GM20000 (cell line): ENCODE results near the gene SH3PXD2A.

Experiments used
- DNase-seq: peaks from one replicate; pipeline ENCODE4 v3.0.0; 2012; ENCODE audit warnings: low spot score
- TF ChIP-seq, protein P1 (sequence below): IDR thresholded peaks from 2 replicates; pipeline ENCODE4 v1.5.1; 2012; ENCODE audit warnings: mild to moderate bottlenecking, control low read depth; ENCODE audit errors: extremely low read depth, missing control alignments

Gene SH3PXD2A

DNA sequence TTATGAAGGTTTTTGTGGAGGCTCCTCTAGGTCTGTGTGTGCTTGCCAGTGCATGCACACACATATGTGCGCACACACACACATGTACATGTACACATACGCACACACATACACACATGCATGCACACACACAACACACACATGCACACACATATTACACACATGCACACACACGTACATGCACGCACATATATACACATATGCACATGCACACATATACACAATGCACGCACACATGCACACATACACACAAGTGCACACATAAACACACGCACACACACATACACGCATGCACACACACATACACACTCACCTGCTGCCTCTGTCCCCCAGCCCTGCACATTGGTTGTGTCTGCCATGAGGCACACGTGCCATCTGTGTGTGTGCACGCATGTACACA is 295.6 kb downstream of the SH3PXD2A start:
- no peak for DNase-seq
- TF ChIP-seq, protein P1, sequence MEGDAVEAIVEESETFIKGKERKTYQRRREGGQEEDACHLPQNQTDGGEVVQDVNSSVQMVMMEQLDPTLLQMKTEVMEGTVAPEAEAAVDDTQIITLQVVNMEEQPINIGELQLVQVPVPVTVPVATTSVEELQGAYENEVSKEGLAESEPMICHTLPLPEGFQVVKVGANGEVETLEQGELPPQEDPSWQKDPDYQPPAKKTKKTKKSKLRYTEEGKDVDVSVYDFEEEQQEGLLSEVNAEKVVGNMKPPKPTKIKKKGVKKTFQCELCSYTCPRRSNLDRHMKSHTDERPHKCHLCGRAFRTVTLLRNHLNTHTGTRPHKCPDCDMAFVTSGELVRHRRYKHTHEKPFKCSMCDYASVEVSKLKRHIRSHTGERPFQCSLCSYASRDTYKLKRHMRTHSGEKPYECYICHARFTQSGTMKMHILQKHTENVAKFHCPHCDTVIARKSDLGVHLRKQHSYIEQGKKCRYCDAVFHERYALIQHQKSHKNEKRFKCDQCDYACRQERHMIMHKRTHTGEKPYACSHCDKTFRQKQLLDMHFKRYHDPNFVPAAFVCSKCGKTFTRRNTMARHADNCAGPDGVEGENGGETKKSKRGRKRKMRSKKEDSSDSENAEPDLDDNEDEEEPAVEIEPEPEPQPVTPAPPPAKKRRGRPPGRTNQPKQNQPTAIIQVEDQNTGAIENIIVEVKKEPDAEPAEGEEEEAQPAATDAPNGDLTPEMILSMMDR: no peak

DNA sequence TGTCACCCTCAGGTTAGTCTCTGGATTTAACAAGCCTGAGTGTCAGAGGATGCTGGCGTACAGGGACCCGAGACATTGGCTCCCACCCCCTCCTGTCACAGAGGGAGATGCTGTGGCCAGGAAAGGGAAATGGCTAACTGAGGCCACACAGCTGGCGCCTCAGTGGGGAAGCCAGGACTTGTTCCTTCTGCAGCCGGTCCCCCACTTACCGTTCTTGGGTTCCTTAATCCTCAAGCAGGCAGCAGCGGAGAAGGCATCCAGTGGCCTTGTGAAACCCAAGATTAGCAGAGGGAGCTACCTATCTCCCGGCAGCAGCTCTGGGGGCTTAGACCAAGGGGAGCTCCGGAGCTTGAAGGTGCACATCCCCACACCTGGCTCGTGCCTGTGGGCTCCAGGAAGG is 296.5 kb downstream of the SH3PXD2A start:
- TF ChIP-seq, protein P1: no peak
- DNase-seq: no peak

DNA sequence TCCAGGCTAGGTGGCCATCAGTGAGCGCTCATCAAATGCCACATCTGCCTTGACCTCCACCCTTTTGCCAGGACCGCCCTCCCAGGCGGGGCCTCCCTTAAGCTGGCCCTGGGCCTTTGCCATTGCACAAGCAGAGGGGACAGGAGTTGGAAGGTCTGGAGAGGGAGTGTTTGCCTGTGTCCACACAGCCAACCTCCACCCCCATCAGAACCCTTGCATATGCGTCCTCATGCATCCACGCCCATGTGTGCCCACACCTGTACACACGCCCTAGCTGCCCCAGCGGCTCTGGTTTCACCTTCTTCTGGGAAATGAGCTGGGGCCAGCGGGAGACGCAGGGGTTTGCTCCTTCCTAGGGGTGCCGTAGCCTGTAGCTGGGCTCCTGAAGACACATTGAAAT is 297.9 kb downstream of the SH3PXD2A start:
- TF ChIP-seq, protein P1: no peak
- no peak for DNase-seq

DNA sequence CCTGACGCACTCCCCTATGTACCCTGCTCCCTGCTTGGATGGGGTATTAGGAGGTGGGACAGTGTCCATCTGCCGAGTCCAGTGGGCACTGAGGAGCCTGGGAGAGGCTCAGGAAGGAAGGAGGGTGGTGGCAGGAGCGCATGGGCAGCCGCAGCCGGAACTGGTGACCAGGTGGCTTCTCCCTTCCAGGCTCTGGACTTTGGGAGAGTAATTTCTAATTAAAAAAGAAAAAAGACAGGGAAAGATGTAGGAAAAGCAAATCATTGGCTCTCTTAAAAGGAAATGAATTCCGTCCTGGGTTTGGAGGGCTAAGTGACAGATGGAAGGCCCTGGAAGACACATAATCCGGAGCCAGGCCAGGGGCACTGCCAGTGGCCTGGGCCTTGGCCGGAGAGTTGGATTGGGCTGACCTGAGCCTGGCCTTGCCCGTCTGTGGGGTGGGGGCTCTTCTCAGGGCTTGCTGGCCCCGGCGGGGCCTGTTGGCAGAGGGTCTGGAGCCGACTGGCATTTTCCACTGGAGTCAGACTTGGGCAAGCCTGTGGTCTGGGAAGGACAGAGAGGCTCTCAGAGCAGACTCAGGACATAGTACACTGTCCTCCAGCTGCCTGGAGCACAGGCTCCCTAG is 298.9 kb downstream of the SH3PXD2A start:
- no peak for DNase-seq
- TF ChIP-seq, protein P1: no peak

DNA sequence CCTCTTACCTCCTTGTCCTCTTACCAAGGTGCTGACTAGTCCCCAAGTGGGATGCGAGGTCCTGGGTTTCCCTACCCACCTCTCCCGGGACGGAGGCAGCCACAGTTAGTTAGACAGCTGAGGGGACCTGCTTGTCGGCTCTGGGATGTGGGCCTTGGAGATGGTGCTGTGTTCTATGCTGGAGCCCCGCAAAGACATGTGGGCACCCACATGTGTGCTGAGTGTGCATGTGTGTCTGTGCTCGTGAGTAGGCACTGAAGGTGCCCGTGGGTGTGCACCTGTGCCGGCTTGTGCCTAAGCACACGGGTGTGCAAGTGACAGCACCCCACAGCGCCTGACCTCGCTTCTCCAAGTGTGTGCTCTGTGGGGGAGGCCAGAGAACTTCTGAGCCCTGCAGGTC is 299.7 kb downstream of the SH3PXD2A start:
- TF ChIP-seq, protein P1: no peak
- DNase-seq: no peak

DNA sequence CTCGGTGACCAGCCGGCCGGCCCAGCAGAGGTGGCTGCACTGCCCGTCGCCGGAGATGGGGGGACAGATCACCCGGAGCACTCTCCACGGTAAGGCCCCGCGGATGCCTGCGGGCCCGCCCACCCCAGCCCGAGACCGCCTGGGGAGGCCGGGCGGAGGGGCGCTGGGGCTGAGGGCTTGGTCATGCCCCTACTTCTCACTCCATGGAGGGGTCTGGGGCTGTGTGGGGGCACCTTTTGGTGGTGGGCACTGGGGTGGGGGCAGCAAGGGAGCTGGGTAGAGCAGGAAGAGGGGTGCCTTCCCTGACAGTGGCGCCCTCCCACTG is 300.1 kb downstream of the SH3PXD2A start:
- DNase-seq: no peak
- TF ChIP-seq, protein P1: no peak

DNA sequence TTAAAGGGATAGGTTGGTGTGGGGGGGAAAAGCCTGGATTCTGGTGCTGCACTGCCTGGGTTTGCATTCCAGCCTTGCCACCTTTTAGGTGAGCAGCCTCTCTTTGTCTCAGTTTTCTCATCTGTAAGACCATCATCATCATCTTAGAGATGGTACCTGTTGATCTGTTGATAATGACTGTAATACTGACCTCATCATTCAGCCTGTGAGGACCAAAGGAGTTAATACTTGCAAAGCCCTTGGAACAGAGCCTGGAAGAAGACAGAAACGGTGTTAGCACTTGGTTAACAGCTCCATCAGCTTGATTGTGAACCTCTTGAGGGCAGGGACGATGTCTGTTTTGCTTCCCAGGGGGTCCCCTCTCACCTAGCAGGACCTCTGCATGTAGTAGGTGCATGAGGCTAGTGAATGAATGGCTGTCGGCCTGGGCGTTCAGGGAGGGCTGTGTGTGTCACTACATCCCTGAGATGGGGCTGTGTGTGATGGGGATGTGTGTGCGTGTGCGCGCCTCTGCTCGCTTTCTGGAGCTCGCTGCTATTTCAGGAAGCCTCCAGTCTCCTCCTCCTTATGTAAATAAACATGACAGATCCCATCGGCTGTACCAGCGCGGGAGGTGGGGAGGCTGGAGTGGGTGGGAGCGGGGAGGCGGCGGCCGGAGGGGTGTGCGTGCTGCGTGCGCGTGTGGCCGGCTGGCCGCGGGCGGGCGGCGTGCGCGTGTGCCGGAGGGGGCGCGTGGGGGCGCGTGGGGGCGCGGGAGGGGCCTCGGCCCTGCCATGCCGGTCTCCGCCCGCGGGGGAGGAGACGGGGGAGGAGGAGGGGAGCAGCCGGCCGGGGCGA is 300.7 kb downstream of the SH3PXD2A start:
- TF ChIP-seq, protein P1: no peak
- no peak for DNase-seq
